Erythroblast (primary cell): ENCODE measurements around the gene ZNF467.

ENCODE experiments used
- GATA1 ChIP-seq: IDR thresholded peaks from 2 replicates; pipeline ENCODE4 v1.6.1; 2011; ENCODE audit warnings: low read depth, mild to moderate bottlenecking, control low read depth, low read length, moderate library complexity
- POLR2A ChIP-seq: IDR thresholded peaks from 2 replicates; pipeline ENCODE4 v1.6.1; 2011; ENCODE audit warnings: mild to moderate bottlenecking, low read length

DNA sequence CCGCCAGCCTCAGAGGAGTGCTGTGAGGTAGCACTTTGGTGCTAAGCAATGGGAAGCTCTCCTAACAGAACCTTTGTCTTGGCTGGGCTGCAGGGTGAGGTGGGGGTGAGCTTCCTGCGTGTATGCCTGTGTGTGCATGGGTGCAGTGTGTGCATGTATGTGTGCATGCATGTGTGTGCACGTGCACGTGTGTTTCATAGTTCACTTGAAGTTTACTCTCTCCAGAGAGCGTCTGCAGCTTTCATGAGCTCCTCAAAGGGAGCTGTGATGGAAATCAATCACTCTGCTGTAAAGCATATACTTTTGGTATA, 4.9 kb upstream of the ZNF467 start:
- TF ChIP-seq POLR2A (no peak), GATA1 (no peak)
